Thymus (tissue), 11 donors: ENCODE data around the gene CTXN1. TPM values are rescaled to one million over a fixed set of nuclear protein-coding genes. Genes with fewer than 3 reads are reported as not detected.
A peak's percentile ranks its signal among the peaks of the same experiment; 100 is the strongest.

Experiments
- DNase-seq, 9 donors: peaks; one replicate each; pipeline ENCODE4 v3.0.0-alpha.2; 2013; ENCODE audit warnings: low spot score in 9 of 9, low read depth in 6 of 9, missing footprints in 1 of 9
- H3K27ac ChIP-seq, 2 donors: one replicate each; pipeline ENCODE4 v1.5.1; 2013; ENCODE audit warnings: control low read depth in 1 of 2, low read depth in 1 of 2, low read length in 1 of 2, mild to moderate bottlenecking in 1 of 2, moderate library complexity in 1 of 2
- H3K27me3 ChIP-seq, 2 donors: one replicate each; pipeline ENCODE4 v1.5.1; 2013; ENCODE audit warnings: low read length in 1 of 2; ENCODE audit not compliant: control insufficient read depth in 2 of 2, insufficient read depth in 1 of 2
- H3K36me3 ChIP-seq, 2 donors: one replicate each; pipeline ENCODE4 v1.5.1; 2013; ENCODE audit warnings: low read length in 1 of 2, mild to moderate bottlenecking in 1 of 2, moderate library complexity in 1 of 2; ENCODE audit not compliant: control insufficient read depth in 2 of 2, insufficient read depth in 2 of 2
- H3K4me1 ChIP-seq, 2 donors: one replicate each; pipeline ENCODE4 v1.5.1; 2013; ENCODE audit warnings: low read length in 2 of 2; ENCODE audit not compliant: control insufficient read depth in 2 of 2, insufficient read depth in 2 of 2
- H3K4me3 ChIP-seq, 2 donors: one replicate each; pipeline ENCODE4 v1.5.1; 2013; ENCODE audit warnings: low read length in 2 of 2, control low read depth in 1 of 2, mild to moderate bottlenecking in 1 of 2
- H3K9me3 ChIP-seq, 2 donors: one replicate each; pipeline ENCODE4 v1.5.1; 2013; ENCODE audit warnings: low read length in 1 of 2, mild to moderate bottlenecking in 1 of 2; ENCODE audit not compliant: control insufficient read depth in 2 of 2, insufficient read depth in 1 of 2
- WGBS: extraction: QIAGEN DNeasy Blood & Tissue Kit; methylation state at CpG from one replicate; pipeline ENCODE4 v1.1.7; 2013; 5-methylcytosine and 5-hydroxymethylcytosine counted together
- polyA plus RNA-seq: library from polyadenylated mRNA; stranded (reverse); fragments of 200-250 nt; gene quantifications from one replicate; pipeline ENCODE4 v1.2.3, GENCODE V29; 2013
- total RNA-seq: library from RNA; stranded (reverse); fragments of 120-200 nt; gene quantifications from one replicate; pipeline ENCODE4 v1.2.4, GENCODE V29; 2013
- donor health status: healthy.

CTXN1 gene
- total and polyA plus RNA-seq, 2 donors, result 0.33 to 0.82 TPM

DNA sequence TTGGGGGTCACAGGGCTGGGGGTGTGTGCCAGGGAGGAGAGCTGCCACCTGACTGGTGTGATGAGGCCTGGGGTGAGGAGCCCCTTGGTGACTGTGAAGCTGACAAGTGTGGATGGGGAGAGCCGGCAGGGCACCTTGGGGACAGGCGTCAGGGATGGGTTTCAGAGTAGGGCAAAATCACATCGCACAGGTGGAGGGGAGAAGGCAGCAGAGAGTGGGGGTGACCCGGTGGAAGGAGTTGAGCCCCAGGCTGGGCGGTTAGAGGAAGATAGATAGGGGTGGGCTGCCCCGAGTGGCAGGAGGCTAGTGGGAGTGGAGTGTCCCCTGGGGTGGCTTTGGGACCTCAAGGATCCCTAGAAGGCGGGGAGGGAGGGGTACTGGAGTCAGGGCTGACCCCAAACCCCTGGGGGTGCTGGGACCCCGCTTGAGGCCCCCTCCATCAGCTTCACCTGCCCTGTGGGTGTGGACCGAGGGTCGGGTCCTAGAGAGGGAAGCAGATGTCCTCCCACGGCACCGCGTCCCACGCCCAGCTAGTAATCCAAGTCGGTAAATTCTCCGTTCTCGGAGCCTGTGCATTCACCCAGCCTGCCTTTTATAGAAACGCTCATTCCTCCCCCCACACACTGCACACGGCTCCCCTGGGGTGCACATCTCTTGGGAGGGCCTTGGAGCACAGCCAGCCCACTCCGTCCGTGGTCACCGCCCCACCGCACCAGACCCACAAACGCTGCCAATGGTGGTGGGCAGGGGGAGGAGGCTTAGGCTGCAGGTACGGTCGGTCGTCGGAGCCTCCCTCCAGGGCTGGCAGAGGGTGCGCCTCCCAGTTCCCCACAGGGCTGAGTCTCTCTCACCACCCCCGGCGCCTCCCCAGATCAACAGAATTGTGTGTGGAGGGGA, 2.4 kb downstream of the CTXN1 start:
- peaks cover 18 to 22% of the 10 kb centered on the region in 2 donors for H3K36me3 ChIP-seq
- peaks cover 0 to 5% of the 10 kb centered on the region in 2 donors for H3K9me3 ChIP-seq
- H3K27me3 ChIP-seq, result peaks cover 6 to 19% of the 10 kb centered on the region in 2 donors
- no peak overlapping the region for H3K27ac ChIP-seq
- WGBS, result 93% methylated on average over 31 of the region's 31 CpGs
- no peak for DNase-seq
- peaks cover 24 to 28% of the 10 kb centered on the region in 2 donors for H3K4me1 ChIP-seq
- no peak overlapping the region for H3K4me3 ChIP-seq

DNA sequence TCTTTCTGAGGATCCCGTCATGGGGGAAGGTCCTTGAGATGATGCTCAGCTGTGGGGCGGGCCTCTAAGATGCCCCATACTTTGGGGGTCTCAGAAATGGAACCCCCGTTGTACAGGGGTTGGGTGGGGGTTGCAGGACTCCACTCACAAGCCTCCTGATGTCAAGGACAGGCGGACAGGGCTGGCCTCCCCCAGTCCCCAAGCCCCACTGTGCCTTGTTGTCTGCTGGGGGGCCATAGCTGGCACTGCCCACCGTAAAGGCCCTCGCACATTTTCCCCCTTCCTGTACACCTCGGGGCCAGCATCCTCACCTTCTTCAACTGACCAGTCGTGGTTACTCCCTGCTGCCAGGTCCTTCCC, 3.1 kb downstream of the CTXN1 start:
- H3K4me1 ChIP-seq, result peaks cover 23 to 28% of the 10 kb centered on the region in 2 donors
- H3K27me3 ChIP-seq, result peaks cover 12 to 27% of the 10 kb centered on the region in 2 donors
- peaks cover 18 to 20% of the 10 kb centered on the region in 2 donors for H3K36me3 ChIP-seq
- no peak overlapping the region for H3K27ac ChIP-seq
- WGBS, result 96% methylated on average over 8 of the region's 8 CpGs
- H3K9me3 ChIP-seq, result peaks cover 0 to 6% of the 10 kb centered on the region in 2 donors
- DNase-seq, result no peak
- H3K4me3 ChIP-seq, result no peak overlapping the region

DNA sequence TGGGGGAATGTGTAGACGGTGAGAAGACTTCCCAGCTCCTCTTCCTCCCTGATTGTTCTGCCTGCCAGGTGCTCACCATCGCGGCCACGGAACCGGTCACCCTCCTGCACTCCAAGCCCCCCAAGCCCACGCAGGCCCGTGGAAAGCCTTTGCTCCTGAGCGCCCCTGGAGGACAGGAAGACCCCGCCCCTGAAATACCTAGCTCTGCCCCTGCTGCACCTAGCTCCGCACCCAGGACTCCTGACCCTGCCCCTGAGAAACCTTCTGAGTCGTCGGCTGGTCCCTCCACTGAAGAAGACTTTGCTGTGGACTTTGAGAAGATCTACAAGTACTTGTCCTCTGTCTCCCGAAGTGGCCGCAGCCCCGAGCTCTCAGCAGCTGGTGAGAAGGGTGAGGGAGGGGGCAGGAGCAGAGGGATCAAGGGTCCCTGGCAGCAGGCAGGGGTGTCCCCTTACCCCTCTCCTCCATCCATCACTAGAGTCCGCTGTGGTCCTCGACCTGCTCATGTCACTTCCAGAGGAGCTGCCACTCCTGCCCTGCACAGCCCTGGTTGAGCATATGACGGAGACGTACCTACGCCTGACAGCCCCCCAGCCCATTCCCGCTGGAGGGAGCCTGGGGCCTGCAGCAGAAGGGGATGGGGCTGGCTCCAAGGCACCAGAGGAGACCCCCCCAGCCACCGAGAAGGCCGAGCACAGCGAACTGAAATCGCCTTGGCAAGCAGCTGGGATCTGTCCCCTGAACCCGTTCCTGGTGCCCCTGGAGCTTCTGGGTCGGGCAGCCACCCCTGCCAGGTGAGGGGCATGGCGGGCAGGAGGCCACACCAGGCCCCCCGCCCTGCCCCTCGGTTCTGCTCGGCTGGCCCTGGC, 3.7 kb downstream of the CTXN1 start:
- Histone ChIP-seq H3K4me1 (peaks cover 23 to 31% of the 10 kb centered on the region in 2 donors), H3K36me3 (peaks cover 14 to 18% of the 10 kb centered on the region in 2 donors), H3K4me3 (no peak overlapping the region), H3K27ac (peak overlapping the region in 1 of 2 donors; percentile 3), H3K9me3 (peaks cover 0 to 6% of the 10 kb centered on the region in 2 donors), H3K27me3 (peaks cover 19 to 33% of the 10 kb centered on the region in 2 donors)
- WGBS, result 98% methylated on average over 31 of the region's 31 CpGs
- DNase-seq, result no peak

DNA sequence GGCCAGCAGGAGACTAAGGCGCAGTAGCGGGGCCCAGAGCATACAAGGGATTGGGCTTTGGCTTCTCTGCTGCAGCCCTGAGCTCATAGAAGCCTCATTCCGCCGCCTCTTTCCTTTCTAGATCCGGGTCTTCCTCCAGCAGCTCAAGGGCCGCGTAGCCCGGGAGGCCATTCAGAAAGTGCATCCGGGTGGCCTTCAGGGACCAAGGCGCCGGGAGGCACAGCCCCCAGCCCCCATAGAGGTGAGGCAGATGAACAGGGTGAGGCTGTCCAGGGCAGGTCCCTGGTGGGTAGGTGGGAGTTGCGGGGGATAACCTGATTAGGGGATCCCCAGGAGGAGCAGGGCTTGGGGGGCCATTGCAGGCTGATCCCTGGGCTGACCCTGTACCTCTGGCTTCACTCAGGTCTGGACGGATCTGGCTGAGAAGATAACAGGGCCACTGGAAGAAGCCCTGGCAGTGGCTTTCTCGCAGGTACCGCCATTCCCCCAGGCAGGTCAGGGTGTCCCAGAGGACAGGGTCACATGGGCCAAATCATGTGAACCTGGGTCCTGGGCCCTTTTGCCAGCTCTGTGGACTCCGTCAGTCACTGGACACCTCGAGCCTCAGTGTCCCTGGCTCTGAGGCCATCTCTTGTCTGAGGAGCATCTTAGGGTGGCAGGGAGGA, 4.5 kb downstream of the CTXN1 start:
- Histone ChIP-seq H3K9me3 (peaks cover 0 to 6% of the 10 kb centered on the region in 2 donors), H3K27me3 (peaks cover 26 to 40% of the 10 kb centered on the region in 2 donors), H3K4me1 (peaks cover 27 to 35% of the 10 kb centered on the region in 2 donors), H3K27ac (peak overlapping the region; percentile 10 to 84), H3K4me3 (peak overlapping the region; percentile 40 to 89), H3K36me3 (peaks cover 14 to 15% of the 10 kb centered on the region in 2 donors)
- no peak for DNase-seq
- WGBS, result 71% methylated on average over 17 of the region's 17 CpGs

DNA sequence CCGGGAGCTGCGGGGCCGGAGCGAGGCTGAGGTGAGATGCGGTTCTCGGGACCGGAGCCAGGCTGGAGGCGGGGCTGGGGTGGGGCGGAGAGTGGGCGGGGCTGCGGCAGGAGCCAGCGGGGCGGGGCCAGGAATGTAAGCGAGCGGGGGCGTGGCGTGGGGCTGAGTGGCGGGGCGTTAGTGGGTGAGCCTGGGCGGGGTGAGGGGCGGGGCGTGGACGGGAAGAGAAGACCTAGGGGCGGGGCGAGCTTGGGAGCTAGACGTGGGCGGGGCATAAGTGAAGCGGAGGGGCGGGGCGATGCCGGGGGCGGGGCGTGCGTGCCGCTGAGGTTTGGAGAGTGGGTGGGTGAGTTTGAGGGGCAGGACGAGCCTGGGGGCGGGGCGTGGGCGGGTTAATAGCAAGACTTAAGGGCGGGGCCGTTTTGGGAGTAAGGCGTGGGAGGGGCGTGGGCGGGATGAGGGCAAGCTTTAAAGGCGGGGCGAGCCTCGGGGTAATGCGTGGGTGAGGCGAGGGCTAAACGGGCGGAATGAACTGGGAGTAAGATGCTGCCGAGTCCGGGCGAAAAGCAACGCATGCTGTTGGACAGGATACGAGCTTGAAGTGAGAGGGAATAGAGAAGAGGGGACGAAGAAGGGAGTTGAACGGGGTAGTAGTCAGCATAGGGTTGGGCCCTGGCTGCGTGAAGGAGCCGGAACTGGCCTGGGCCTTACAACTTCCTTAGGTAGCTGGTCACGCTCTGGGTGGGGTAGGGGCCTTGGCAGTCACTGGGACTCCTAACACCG, 5.2 kb downstream of the CTXN1 start:
- Histone ChIP-seq H3K9me3 (peaks cover 0 to 6% of the 10 kb centered on the region in 2 donors), H3K4me3 (peak overlapping the region; percentile 50 to 89), H3K4me1 (peaks cover 25 to 37% of the 10 kb centered on the region in 2 donors), H3K36me3 (peaks cover 14 to 15% of the 10 kb centered on the region in 2 donors), H3K27ac (peak overlapping the region; percentile 92 to 98), H3K27me3 (peaks cover 32 to 47% of the 10 kb centered on the region in 2 donors)
- peak; percentile 76 to 96 (median 92) for DNase-seq
- 2% methylated on average over 62 of the region's 62 CpGs for WGBS

DNA sequence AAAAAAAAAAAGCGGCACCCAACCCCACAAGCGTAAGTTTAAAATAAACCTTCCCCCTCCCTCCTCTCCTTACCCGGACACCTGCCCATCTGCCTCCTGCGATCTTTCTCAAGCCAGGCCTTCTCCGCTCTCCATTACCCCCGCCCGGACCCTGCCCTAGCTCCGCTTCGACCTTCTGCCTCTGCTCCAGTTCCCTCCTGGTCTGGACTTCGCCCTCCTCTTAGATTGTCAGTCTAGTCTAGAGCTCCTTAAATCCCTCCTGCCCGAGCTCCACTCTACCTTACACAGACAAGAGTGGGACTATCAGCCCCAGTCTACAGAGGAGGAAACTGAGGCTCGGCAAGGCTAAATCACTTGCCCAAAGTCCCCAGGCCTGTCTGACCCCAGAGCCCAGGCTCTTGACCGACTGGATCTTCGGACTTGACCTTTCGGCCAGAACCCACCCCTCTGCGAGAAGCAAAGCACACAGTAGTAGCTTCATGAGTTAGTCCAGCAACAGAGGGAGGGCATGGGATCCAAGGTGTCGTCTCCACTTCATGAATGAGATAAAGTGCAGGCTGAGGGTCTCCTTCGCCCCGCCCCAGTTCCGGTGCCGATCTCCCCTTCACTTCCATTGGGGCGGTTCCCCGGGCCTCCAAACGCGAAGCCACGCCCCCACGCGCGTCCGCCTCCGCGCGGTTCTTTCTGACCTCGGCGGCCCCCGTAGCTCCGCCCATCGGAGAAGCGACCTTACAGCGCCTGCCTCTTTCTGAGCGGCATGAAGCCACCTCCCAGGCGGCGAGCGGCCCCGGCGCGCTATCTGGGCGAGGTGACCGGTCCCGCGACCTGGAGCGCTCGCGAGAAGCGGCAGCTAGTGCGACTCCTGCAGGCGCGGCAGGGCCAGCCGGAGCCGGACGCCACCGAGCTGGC, 6.1 kb downstream of the CTXN1 start, which contains the start of gene SNAPC2:
SNAPC2 (plus strand) TSS at position 729 of the 909 bp plus-strand sequence; CDS start at position 758, 29 bp downstream.
- Histone ChIP-seq H3K27me3 (peaks cover 40 to 54% of the 10 kb centered on the region in 2 donors), H3K36me3 (peaks cover 14 to 15% of the 10 kb centered on the region in 2 donors), H3K27ac (peak within 1 kb of the TSS; percentile 92 to 98), H3K4me1 (peaks cover 20 to 39% of the 10 kb centered on the region in 2 donors), H3K9me3 (peaks cover 0 to 6% of the 10 kb centered on the region in 2 donors), H3K4me3 (peak within 1 kb of the TSS; percentile 50 to 89)
- WGBS, result 7% methylated on average over 62 of the region's 62 CpGs
- peak; percentile 89 to 99 (median 97) for DNase-seq

DNA sequence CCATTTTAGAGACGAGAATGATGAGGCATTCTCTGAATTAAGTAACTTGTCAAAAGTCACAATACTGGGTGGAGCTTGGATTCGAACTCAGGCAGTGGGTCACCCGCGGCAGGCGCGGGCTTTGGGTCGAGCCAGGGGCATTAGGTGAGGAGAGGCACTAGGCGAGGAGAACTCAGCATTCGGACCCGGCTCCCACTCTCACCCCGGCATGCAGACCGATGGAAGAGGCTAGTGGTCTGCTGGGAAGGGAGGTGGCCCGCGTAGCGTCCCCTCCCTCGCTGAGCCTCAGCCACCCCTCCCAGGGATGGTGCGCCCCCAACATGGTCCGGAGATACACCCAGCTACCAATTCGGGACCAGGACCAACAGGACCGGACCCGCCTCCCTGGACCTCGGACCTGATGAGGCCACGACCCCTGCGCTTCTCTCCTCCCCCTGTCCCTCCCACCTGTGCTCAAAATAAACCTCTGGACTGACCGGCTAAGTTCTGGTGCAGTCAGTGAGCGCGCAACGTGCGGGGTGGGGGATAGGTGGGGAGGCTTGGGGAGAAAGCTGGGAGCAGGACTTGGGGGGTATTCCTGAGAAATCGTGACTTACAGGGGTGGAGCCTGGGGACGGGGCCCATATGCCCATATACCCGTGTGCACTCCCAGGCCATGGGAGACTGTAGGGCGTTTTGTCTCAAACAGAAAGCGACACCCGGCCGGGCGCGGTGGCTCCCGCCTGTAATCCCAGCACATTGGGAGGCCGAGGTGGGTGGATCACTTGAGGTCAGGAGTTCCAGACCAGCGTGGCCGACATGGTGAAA, 7.1 kb downstream of the CTXN1 start:
- peaks cover 14 to 15% of the 10 kb centered on the region in 2 donors for H3K36me3 ChIP-seq
- peaks cover 20 to 37% of the 10 kb centered on the region in 2 donors for H3K4me1 ChIP-seq
- WGBS, result 47% methylated on average over 42 of the region's 42 CpGs
- H3K27ac ChIP-seq, result no peak overlapping the region
- H3K9me3 ChIP-seq, result peaks cover 0 to 6% of the 10 kb centered on the region in 2 donors
- no peak for DNase-seq
- H3K27me3 ChIP-seq, result peaks cover 48 to 62% of the 10 kb centered on the region in 2 donors
- no peak overlapping the region for H3K4me3 ChIP-seq
